Liver (tissue), 9 donors: ENCODE data around the gene NOM1. TPM values are rescaled to one million over a fixed set of nuclear protein-coding genes. Genes with fewer than 3 reads are reported as not detected.

ENCODE experiments used
- DNase-seq: peaks from one replicate; pipeline ENCODE4 v3.0.0-alpha.2; 2017; ENCODE audit warnings: low spot score
- H3K27ac ChIP-seq, 2 donors: one replicate each; pipeline ENCODE4 v1.7.0; 2013; ENCODE audit warnings: inconsistent platforms in 2 of 2, low read length in 2 of 2, control low read depth in 1 of 2, low read depth in 1 of 2, mild to moderate bottlenecking in 1 of 2
- H3K27me3 ChIP-seq, 4 donors: one replicate each; pipeline versions ENCODE4 v1.6.1 to v1.7.0; 2013; ENCODE audit warnings: low read length in 3 of 4, inconsistent platforms in 1 of 4, mild to moderate bottlenecking in 1 of 4, moderate library complexity in 1 of 4; ENCODE audit not compliant: control insufficient read depth in 4 of 4, insufficient read depth in 4 of 4
- H3K36me3 ChIP-seq, 4 donors: one replicate each; pipeline versions ENCODE4 v1.6.1 to v1.7.0; 2013; ENCODE audit warnings: low read length in 3 of 4, mild to moderate bottlenecking in 3 of 4, low read depth in 1 of 4, moderate library complexity in 1 of 4; ENCODE audit not compliant: control insufficient read depth in 4 of 4, insufficient read depth in 3 of 4
- H3K4me1 ChIP-seq, 4 donors: one replicate each; pipeline versions ENCODE4 v1.6.1 to v1.7.0; 2013; ENCODE audit warnings: low read length in 3 of 4, mild to moderate bottlenecking in 3 of 4, moderate library complexity in 1 of 4; ENCODE audit not compliant: control insufficient read depth in 4 of 4, insufficient read depth in 4 of 4
- H3K4me3 ChIP-seq, 3 donors: one replicate each; pipeline versions ENCODE4 v1.6.1 to v1.7.0; 2013; ENCODE audit warnings: low read length in 3 of 3, control low read depth in 1 of 3, low read depth in 1 of 3, mild to moderate bottlenecking in 1 of 3
- H3K9ac ChIP-seq, 2 donors: one replicate each; pipeline ENCODE4 v1.7.0; 2013; ENCODE audit warnings: low read length in 2 of 2, mild to moderate bottlenecking in 2 of 2, moderate library complexity in 2 of 2, control low read depth in 1 of 2, low read depth in 1 of 2
- H3K9me3 ChIP-seq, 4 donors: one replicate each; pipeline versions ENCODE4 v1.6.1 to v1.7.0; 2013; ENCODE audit warnings: low read length in 3 of 4; ENCODE audit not compliant: control insufficient read depth in 4 of 4
- ATF3 ChIP-seq: IDR thresholded peaks from 2 replicates; pipeline ENCODE4 v1.6.1; 2016; ENCODE audit warnings: antibody characterized with exemption
- CTCF ChIP-seq: fragments of 150-350 bp; IDR thresholded peaks from 2 replicates; pipeline ENCODE4 v1.5.1; 2017; ENCODE audit warnings: improper control_type of control experiment, low read depth, low read length; ENCODE audit not compliant: missing input control
- EGR1 ChIP-seq, 2 donors: IDR thresholded peaks; 2 replicates each; pipeline ENCODE4 v1.6.1; 2016 to 2018; ENCODE audit warnings: antibody characterized with exemption in 2 of 2, low read depth in 2 of 2
- GABPA ChIP-seq, 2 donors: IDR thresholded peaks in 1 of 2; conservative IDR thresholded peaks in 1 of 2; 2 replicates each; pipeline ENCODE4 v1.6.1; 2016; ENCODE audit warnings: antibody characterized with exemption in 2 of 2, mild to moderate bottlenecking in 1 of 2, moderate library complexity in 1 of 2
- NR2F2 ChIP-seq: IDR thresholded peaks from 2 replicates; pipeline ENCODE4 v1.6.1; 2016; ENCODE audit warnings: antibody characterized with exemption
- RAD21 ChIP-seq, 2 donors: IDR thresholded peaks; 2 replicates each; pipeline ENCODE4 v1.6.1; 2016; ENCODE audit warnings: antibody characterized with exemption in 2 of 2, mild to moderate bottlenecking in 2 of 2
- RXRA ChIP-seq, 2 donors: IDR thresholded peaks; 2 replicates each; pipeline ENCODE4 v1.6.1; 2017 to 2018; ENCODE audit warnings: antibody characterized with exemption in 2 of 2, mild to moderate bottlenecking in 1 of 2
- TAF1 ChIP-seq: conservative IDR thresholded peaks from 2 replicates; pipeline ENCODE4 v1.6.1; 2016; ENCODE audit warnings: antibody characterized with exemption, mild to moderate bottlenecking
- YY1 ChIP-seq: IDR thresholded peaks from 2 replicates; pipeline ENCODE4 v1.6.1; 2016; ENCODE audit warnings: antibody characterized with exemption, mild to moderate bottlenecking
- ZBTB33 ChIP-seq: IDR thresholded peaks from 2 replicates; pipeline ENCODE4 v1.6.1; 2016; ENCODE audit warnings: antibody characterized with exemption
- WGBS: extraction: QIAGEN DNeasy Blood & Tissue Kit; methylation state at CpG from one replicate; pipeline ENCODE4 v1.1.7; 2013; 5-methylcytosine and 5-hydroxymethylcytosine counted together
- polyA plus RNA-seq, 2 donors: library from polyadenylated mRNA; stranded (reverse) in 1 of 2; unstranded in 1 of 2; fragments of 200-250 nt in 1 of 2; fragments of >200 nt in 1 of 2; fragmentation: Nextera tagmentation in 1 of 2; extraction: Ambion mirVana in 1 of 2; gene quantifications; one replicate each; pipeline versions ENCODE4 v1.2.1 to v1.2.3, GENCODE V29; 2013 to 2015
- total RNA-seq, 2 donors: library from RNA; depleted of rRNA; stranded (reverse); fragments of >200 nt; gene quantifications; one replicate each; pipeline ENCODE4 v1.2.3, GENCODE V29; 2014
- donor health status: healthy.
- donor health status: healthy.
- donor health status: healthy.
- donor health status: healthy.
- donor health status: healthy.

Gene NOM1
- total and polyA plus RNA-seq, 4 donors = 4.0 to 11.4 (median 6.2) TPM

GRCh38 chr7:157003756-157004520, 54.4 kb downstream of the NOM1 start (continued):
- TF ChIP-seq ZBTB33 (no peak), ATF3 (no peak), YY1 (no peak)

- DNase-seq = no peak
- WGBS = 12% methylated on average over 56 of the region's 56 CpGs
- Histone ChIP-seq H3K27me3 (peaks cover 5 to 30% (median 18%) of the 10 kb centered on the region in 4 donors), H3K9ac (no peak overlapping the region), H3K9me3 (no peaks in the 10 kb centered on the region), H3K4me3 (peak overlapping the region in 1 of 3 donors; percentile 16), H3K27ac (no peak overlapping the region), H3K4me1 (peaks cover 11 to 34% (median 17%) of the 10 kb centered on the region in 4 donors), H3K36me3 (no peaks in the 10 kb centered on the region)
- TF ChIP-seq CTCF (no peak), EGR1 (IDR thresholded peaks at IDR 0.05; ENCODE audit: low read depth in 2 of 2) (no peak), RAD21 (IDR thresholded peaks at IDR 0.05) (no peak), ATF3 (no peak)
Observed at GRCh38 chr7:157004521-157005455, 55.3 kb downstream of the NOM1 start.

GRCh38 chr7:157005456-157006204, 56.1 kb downstream of the NOM1 start:
- H3K4me3 ChIP-seq = peak overlapping the region in 1 of 3 donors; percentile 16

More at GRCh38 chr7:157005456-157006204, 56.1 kb downstream of the NOM1 start:
- WGBS = 11% methylated on average over 77 of the region's 77 CpGs
- DNase-seq = no peak
- H3K36me3 ChIP-seq = no peaks in the 10 kb centered on the region
- H3K9ac ChIP-seq = no peak overlapping the region
- H3K9me3 ChIP-seq = no peaks in the 10 kb centered on the region
- peaks cover 5 to 32% (median 18%) of the 10 kb centered on the region in 4 donors for H3K27me3 ChIP-seq
- TF ChIP-seq TAF1 (no peak), RXRA (IDR thresholded peaks at IDR 0.05) (no peak), NR2F2 (no peak), GABPA (IDR thresholded peaks at IDR 0.05 in 1 of 2, conservative IDR thresholded peaks at IDR 0.05 in 1 of 2) (no peak)
- peaks cover 13 to 37% (median 22%) of the 10 kb centered on the region in 4 donors for H3K4me1 ChIP-seq
- no peak overlapping the region for H3K27ac ChIP-seq
